Measurements from ENCODE around the gene ELAVL1.

GRCh38 chr19:7914099-7914498, 91.3 kb downstream of the ELAVL1 start:
- no peak for TF ChIP-seq CTCF (conservative IDR thresholded peaks at IDR 0.05; ENCODE audit: low read length)
- no peak for TF ChIP-seq EZH2phosphoT487 (IDR thresholded peaks at IDR 0.05; ENCODE audit: borderline replicate concordance, low read depth, low read length)
